Measurements from ENCODE around the gene TUBB2B.

TUBB2B gene

DNA sequence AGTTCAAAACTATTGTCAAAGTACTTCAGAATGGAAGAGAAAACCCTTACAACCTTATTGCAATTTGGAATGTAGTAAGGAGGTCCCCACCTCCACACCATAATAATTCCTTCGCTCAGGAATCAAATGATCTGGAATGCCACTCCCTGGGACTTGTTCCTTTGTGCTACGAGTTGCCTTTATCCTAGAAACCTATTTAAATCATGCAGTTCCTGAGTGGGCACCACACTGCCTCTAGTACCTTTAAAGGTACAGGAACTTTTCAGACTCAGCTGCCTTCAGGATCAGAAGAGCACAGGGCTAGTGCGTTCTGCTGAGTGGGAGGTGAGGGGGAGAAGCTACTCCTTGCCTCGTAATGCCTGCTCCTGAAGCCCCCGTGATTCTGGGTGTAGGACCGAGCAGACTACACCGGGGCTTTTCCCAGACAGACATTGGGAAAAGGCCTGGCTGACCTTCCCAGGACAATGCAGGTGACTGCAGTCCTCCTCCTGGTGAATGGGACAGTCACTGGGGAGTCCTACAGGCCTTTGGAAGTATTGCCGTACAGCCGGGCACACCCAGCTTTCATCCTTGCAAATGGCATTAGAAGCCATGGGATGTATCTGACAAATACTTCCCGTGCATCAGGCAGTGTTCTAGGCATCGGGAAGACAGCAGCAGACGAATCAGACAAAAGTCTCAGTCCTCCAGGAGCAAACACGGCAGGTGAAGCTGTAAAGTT, 11.8 kb upstream of the TUBB2B start:
- peak; percentile 5; the same call in 1 of the 2 replicates for TF ChIP-seq RAD21 (IDR thresholded peaks at IDR 0.05; ENCODE audit: low read depth)
- no peak for TF ChIP-seq TEAD4 (IDR thresholded peaks at IDR 0.05)

DNA sequence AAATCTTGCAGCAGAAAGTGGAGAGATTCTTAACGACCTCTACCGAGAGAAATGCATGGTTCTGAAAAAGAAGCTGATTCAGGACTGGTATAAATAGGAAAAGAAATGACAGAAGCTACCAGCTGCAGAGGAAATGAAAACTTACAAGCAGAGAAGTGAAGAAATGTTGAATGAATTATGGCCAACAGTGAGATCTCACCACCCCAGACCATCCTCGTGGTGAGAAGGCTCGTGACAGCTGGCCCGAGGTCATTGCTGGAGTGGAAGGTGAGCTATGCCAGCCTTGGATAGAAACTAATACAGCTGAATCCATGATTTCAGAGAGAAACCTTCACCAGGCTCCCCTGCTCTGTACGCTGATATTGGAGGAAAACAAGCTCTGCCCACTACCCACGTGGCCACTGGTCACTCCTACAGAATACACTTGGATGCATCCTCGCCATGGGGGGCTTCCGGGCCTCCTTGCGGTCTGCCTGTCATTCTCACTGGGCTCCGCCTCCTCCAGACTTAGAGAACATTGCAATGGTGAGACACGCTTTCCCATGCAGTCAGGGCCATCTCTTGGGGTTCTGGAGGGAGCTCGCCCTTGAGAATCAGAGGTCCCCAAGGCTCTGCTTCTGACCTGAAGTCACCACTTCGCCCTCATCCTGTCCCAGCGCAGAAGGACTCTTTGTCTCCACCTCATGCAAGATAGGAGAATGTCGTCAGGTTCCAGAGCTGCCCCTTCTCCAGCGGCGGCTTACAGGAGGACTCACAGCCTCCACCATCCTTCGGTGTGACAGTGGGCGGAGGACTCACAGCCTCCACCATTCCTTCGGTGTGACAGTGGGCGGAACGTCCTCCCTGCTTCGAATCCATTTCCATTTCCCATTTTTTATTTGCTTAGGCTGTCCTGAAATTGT, 10.6 kb upstream of the TUBB2B start:
- TF ChIP-seq NFIC (IDR thresholded peaks at IDR 0.05), result no peak
- TF ChIP-seq, protein P1, sequence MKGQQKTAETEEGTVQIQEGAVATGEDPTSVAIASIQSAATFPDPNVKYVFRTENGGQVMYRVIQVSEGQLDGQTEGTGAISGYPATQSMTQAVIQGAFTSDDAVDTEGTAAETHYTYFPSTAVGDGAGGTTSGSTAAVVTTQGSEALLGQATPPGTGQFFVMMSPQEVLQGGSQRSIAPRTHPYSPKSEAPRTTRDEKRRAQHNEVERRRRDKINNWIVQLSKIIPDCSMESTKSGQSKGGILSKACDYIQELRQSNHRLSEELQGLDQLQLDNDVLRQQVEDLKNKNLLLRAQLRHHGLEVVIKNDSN (IDR thresholded peaks at IDR 0.05), result 0 out of 2 replicates have a peak, but pooled peaks have one; percentile 25
- no peak for TF ChIP-seq YY1 (IDR thresholded peaks at IDR 0.05; ENCODE audit: low read depth)

DNA sequence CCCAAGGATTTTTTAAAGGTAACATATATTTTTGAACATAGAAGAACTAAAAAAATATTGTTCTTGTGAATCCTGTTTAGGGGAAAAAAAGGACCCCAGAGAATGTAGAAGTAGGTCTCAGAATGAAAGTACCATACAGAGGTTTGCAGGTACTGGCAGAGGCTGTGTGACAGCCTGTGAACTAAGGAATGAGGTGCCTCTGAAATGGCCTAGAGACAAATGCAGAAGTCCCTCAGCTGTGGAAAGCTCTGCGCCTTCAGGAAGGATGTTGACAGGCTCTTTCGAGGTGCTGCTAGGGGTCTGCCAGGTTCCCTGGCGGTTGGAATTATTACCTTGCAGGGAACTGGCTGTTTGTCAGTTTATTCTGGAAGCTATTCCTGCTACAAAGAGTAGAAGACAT, 8.6 kb upstream of the TUBB2B start:
- TF ChIP-seq TEAD4 (IDR thresholded peaks at IDR 0.05) (no peak), TAF1 (IDR thresholded peaks at IDR 0.05; ENCODE audit: low read depth) (no peak), YY1 (IDR thresholded peaks at IDR 0.05; ENCODE audit: low read depth) (no peak), EGR1 (IDR thresholded peaks at IDR 0.05) (no peak), RAD21 (IDR thresholded peaks at IDR 0.05; ENCODE audit: low read depth) (no peak), NFIC (IDR thresholded peaks at IDR 0.05) (no peak), ZBTB7A (IDR thresholded peaks at IDR 0.05; ENCODE audit: low read depth) (no peak), FOXM1 (IDR thresholded peaks at IDR 0.05; ENCODE audit: borderline replicate concordance, low read depth) (no peak)
- TF ChIP-seq, protein P2, sequence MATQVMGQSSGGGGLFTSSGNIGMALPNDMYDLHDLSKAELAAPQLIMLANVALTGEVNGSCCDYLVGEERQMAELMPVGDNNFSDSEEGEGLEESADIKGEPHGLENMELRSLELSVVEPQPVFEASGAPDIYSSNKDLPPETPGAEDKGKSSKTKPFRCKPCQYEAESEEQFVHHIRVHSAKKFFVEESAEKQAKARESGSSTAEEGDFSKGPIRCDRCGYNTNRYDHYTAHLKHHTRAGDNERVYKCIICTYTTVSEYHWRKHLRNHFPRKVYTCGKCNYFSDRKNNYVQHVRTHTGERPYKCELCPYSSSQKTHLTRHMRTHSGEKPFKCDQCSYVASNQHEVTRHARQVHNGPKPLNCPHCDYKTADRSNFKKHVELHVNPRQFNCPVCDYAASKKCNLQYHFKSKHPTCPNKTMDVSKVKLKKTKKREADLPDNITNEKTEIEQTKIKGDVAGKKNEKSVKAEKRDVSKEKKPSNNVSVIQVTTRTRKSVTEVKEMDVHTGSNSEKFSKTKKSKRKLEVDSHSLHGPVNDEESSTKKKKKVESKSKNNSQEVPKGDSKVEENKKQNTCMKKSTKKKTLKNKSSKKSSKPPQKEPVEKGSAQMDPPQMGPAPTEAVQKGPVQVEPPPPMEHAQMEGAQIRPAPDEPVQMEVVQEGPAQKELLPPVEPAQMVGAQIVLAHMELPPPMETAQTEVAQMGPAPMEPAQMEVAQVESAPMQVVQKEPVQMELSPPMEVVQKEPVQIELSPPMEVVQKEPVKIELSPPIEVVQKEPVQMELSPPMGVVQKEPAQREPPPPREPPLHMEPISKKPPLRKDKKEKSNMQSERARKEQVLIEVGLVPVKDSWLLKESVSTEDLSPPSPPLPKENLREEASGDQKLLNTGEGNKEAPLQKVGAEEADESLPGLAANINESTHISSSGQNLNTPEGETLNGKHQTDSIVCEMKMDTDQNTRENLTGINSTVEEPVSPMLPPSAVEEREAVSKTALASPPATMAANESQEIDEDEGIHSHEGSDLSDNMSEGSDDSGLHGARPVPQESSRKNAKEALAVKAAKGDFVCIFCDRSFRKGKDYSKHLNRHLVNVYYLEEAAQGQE (IDR thresholded peaks at IDR 0.05; ENCODE audit: low read depth), result no peak
- TF ChIP-seq, protein P3, sequence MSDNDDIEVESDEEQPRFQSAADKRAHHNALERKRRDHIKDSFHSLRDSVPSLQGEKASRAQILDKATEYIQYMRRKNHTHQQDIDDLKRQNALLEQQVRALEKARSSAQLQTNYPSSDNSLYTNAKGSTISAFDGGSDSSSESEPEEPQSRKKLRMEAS (IDR thresholded peaks at IDR 0.05), result no peak

DNA sequence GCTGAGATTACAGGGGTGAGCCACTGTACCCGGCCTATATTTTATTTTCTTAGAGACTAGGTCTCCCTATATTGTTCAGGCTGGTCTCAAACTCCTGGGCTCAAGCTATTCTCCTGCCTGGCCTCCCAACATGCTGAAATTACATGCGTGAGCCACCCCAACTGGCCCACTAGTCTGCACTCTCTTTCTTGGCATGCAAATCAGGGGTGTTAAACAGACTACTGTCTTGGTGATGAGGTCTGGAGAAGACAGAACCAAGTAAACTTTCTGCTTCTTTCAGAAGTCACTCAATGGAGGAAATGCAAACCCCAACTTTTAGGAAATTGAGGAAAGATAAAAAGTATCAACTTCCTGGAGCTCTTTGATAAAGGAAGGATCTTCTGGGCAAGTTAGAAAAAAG, 8.0 kb upstream of the TUBB2B start:
- TF ChIP-seq EGR1 (IDR thresholded peaks at IDR 0.05), result no peak
- TF ChIP-seq TEAD4 (IDR thresholded peaks at IDR 0.05), result no peak
- TF ChIP-seq RAD21 (IDR thresholded peaks at IDR 0.05; ENCODE audit: low read depth), result no peak
- TF ChIP-seq, protein P1 (IDR thresholded peaks at IDR 0.05), result no peak
- TF ChIP-seq, protein P3 (IDR thresholded peaks at IDR 0.05), result no peak
- no peak for TF ChIP-seq YY1 (IDR thresholded peaks at IDR 0.05; ENCODE audit: low read depth)
- TF ChIP-seq TCF12 (IDR thresholded peaks at IDR 0.05; ENCODE audit: low read depth), result no peak
- TF ChIP-seq, protein P2 (IDR thresholded peaks at IDR 0.05; ENCODE audit: low read depth), result no peak
- no peak for TF ChIP-seq CEBPB (IDR thresholded peaks at IDR 0.05)
- TF ChIP-seq FOXM1 (IDR thresholded peaks at IDR 0.05; ENCODE audit: borderline replicate concordance, low read depth), result no peak

DNA sequence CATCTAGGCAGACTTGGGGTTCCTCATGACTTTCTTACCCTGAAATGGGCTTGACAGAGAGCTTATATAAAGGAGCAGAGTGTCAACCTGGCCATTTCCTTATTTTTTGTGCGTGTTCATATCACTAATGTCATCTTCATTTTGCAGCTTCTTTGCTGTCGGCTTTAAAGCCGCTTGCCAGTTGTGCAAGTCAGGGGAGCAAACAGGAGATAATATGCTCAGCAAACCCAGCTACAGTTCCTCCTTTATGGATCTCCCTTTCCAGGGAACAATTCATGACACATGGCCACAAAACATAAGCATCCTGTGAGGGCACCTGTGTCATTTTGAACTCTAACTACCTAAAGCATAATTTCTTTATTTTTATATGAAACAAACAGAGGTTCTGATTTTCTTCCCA, 6.5 kb upstream of the TUBB2B start:
- TF ChIP-seq CREB1 (IDR thresholded peaks at IDR 0.05; ENCODE audit: low read depth) (no peak), TEAD4 (IDR thresholded peaks at IDR 0.05) (no peak), ZBTB7A (IDR thresholded peaks at IDR 0.05; ENCODE audit: low read depth) (no peak), YY1 (IDR thresholded peaks at IDR 0.05; ENCODE audit: low read depth) (no peak)
- TF ChIP-seq, protein P2 (IDR thresholded peaks at IDR 0.05; ENCODE audit: low read depth), result no peak

All from Ishikawa (cell line).